Hematopoietic multipotent progenitor cell (in vitro differentiated cells): ENCODE measurements around the gene ZHX3. TPM values are rescaled to one million over a fixed set of nuclear protein-coding genes. Genes with fewer than 3 reads are reported as not detected.

Experiments
- DNase-seq, 3 donors: peaks; one replicate each; pipeline ENCODE4 v3.0.0-alpha.2; 2011 to 2015; ENCODE audit warnings: low read depth in 2 of 3, low spot score in 2 of 3
- total RNA-seq: library from RNA; depleted of rRNA; stranded (reverse); fragments of >200 nt; gene quantifications from one replicate; pipeline ENCODE4 v1.2.3, GENCODE V29; 2012

ZHX3 gene
- total RNA-seq, 1 donor: 4.0 TPM

DNA sequence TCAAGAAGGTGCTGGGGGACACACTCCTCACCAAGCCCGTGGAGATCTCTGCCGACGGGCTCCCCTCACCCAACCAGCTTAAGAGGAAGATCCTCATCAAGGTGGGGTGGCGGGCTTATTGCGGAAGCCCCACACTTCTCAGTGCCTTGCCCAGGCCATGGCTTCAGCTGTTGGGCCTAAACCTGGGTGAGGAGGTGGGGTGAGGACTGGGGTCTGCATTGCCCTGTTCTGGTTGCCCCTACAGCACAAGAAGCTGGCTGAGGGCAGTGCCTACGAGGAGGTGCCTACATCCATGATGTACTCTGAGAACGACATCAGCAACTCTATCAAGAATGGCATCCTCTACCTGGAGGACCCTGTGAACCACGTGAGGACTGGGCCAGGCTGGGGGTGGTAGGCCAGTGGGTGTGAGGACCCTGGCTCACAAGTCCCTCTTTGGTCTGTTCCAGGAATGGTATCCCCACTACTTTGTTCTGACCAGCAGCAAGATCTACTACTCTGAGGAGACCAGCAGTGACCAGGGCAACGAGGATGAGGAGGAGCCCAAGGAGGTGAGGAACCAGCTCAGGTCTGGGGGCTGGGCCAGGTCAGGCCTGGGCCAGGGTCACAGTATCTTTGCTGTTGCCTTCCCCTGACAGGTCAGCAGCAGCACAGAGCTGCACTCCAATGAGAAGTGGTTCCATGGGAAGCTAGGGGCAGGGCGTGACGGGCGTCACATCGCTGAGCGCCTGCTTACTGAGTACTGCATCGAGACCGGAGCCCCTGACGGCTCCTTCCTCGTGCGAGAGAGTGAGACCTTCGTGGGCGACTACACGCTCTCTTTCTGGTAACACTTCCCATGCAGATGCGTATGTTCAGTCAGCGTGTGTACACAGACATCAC is 152.3 kb downstream of the ZHX3 start:
- no peak for DNase-seq

DNA sequence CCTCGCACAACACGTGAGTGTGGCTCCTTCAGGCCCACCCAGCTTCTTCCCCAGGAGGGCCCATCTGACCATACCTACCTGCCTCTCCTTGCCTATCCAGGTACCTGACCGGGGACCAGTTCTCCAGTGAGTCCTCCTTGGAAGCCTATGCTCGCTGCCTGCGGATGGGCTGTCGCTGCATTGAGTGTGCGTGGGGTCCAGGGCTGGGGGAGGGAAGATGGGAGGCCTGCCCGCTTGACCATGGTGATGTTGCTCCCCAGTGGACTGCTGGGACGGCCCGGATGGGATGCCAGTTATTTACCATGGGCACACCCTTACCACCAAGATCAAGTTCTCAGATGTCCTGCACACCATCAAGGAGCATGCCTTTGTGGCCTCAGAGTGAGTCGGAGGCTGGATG is 153.7 kb downstream of the ZHX3 start:
- DNase-seq: no peak

DNA sequence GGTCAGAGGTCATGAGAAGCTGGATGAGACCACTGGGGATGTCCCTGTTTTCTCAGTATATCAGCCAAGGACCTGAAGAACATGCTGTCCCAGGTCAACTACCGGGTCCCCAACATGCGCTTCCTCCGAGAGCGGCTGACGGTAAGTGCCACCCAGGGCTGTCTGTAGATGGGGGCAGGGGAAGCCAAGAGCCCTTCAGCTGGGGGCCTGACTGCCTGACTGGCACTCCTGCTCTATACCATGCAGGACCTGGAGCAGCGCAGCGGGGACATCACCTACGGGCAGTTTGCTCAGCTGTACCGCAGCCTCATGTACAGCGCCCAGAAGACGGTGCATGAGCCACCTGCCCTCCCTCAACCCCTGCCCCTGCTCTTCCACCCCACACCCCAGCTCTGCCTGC is 155.1 kb downstream of the ZHX3 start:
- DNase-seq: no peak

DNA sequence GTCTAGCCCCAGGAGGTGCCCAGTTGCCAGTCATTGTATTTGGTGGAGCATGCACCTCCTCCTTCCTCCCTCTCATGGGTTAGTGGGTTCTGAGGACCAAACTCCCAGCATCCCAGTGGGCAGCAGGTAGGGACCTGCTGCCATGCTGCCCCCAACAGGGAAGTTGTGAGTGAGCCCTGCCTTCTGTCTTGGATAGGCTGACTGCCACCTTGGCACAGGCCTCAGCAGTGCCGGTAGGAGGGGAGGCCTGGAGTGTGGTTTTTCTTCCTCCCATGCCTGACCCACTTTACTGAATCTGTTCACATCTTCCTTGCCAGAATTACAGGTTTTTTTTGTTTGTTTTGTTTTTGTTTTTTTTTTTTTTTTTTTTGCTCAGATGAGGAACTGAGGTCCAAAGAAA is 155.6 kb downstream of the ZHX3 start:
- DNase-seq: no peak

DNA sequence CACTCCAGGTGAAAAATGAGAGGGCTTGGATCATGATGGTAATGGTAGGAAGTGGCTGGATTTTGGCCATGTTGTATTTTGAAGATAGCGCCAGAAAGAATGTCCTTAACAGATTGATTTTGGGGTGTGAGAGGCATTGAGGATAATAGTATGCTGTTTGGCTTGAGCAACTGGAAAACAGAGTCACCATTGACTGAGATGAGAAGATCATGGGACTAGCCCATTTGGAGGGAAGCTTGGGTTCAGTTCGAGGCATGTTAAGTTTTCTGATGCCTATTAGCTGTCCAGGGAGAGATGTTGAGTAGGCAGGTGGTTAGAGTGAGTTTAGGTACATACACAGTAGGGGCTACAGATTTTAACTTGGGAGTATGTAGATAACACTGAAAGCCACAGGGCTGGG is 156.8 kb downstream of the ZHX3 start:
- no peak for DNase-seq

DNA sequence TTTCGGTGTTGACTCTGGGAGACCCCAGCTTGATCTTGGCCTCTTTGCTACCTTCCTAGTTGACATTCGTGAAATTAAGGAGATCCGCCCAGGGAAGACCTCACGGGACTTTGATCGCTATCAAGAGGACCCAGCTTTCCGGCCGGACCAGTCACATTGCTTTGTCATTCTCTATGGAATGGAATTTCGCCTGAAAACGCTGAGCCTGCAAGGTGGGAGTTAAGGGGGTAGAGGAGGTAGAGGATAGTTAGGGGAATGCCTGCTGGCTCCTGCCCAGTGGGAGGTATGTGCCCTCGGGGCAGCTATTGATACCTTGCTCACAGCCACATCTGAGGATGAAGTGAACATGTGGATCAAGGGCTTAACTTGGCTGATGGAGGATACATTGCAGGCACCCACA is 158.0 kb downstream of the ZHX3 start:
- no peak for DNase-seq

DNA sequence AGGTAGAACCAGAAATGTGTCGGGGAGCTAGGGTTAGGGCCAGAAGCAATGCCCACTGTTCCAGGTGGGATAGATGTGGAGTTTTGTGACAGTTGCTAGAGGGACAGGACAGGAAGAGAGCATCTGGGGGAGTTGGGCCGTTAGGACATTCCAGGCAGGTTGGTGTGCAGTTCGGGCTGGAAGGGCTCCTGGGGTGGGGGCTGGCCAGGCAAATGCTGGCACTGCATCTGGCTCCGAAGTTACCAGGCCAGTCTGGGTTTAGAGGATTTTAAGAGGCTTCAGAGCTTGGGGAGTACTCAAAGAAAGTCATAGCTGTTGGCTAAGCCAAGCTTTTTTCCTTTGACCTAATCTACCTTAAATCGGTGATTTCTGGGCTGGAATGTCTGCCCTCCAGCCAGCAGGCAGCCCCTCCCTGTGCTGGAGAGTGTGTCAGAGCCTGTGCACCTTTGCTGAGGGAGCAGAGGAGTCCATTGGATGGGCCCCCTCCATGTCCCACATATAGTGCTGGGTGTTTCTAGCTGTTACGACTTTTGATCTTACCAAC is 159.4 kb downstream of the ZHX3 start:
- no peak for DNase-seq

DNA sequence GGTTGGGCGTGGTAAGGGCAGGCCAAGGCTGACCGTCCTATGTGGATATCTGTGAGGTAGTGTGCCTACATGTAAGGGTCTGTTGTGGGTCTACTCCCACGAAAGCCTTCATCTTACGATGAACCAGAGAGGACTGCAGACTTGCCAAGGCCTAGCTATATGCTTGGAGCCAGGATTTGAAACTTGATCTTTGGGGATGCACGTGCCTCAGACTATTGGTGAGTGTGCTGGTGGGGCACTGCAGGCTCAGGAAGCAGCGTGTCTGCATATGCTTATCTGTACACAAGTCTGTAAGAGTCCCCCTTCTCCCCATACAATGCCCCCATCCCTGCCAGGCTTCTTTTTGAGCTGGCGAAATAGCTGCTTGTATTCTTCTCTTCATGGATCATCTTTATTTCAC is 162.3 kb downstream of the ZHX3 start:
- no peak for DNase-seq

DNA sequence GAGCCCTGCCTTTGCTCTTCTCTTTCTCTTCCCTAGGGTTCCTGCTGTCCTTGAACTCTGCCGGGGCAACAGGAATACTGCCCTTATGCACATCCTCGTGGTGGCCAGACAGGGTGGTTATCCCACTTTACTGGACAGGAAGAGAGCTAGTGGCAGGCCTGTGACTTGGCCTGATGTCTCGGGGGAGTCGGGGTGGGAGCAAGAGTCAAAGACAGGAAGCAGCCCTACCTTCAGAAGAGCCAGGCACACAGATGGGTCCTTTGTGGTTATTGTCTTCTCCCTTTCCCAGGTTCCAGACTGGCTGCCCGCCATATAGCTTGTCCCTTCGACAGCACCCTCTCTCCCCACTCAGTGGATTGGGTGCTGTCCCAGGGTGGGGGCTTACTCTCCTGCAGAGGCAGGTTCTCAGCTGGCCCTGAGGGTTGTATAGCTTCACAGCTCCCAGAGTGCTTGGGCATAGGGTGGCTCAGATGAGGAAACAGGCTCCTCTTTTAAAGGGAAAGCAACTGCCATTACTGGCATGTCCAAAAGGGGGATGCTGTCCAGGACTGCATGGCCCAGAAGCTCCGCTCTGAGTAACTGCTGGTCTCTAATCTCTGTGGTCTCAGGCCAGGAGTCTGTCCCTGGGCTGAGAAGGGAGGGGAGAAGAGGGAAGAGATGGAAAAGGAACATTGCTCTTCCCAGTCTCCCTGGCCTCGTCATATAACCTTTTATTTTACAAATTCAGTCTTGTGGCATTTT is 162.9 kb downstream of the ZHX3 start:
- no peak for DNase-seq

DNA sequence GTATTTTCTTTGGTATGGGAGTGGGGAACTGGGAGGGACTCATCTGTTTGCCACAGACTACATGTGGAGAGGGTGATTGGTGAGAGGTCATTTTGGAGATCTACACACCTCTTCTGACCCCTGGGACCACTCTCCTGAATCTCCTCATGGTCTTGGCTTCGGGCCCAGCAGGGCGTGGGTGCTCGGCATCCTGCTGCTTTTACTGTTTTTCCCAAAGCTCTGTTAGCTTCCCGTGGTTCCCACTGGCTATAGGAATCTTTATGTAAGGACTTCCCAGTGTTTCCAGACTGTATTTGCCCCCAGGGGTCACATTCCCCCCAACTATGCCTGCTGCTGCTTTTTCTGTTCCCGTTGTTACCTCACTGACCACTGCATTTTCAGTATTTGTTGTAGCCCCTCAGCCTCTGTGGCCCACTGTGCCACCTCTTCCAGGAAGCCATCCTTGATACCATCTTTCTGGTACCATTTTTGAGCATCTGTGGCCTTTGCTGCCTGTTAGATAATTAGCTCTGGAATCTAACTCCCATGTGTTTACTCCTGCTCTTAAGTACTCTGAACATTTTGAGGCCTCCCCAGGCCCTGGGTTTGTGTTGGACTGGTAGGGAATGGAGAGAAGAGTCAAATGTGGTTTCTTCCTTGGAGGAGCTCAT is 165.3 kb downstream of the ZHX3 start:
- no peak for DNase-seq

DNA sequence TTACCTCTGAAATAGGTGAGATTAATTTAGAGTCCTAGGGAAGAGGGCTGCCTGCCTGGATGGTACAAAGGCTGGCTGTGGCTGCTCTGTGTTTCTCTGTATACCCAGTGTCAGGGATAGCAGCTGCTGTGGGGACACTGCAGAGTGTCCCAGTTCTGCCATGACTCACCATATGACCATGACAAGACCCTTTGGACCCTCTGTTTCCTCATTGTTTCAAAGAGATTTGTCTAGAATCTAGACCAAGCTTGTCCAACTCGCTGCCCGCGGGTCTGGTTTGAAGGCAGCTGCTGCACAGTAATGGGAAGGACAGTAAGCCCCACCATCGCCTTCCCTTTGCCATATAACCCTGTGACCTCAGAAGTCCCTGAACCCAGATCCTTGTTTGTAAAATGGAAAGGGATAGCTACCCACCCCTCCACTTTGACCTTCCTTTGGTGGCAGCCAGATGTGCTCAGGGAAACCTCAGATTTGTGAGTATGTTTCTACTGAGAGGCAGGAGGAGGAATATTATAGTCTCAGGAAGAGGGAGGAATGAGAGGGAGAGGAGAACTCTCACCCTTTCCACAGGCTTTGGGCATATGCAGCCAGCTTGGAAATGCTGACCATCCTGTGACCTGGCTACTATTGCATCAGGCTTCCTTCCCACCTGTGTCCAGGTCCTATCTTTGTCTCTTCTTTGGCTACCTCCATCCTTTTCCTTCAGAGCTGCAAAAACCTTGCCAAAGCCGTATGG is 166.2 kb downstream of the ZHX3 start:
- DNase-seq: peak in 2 of 3 donors; percentile 26 to 49

DNA sequence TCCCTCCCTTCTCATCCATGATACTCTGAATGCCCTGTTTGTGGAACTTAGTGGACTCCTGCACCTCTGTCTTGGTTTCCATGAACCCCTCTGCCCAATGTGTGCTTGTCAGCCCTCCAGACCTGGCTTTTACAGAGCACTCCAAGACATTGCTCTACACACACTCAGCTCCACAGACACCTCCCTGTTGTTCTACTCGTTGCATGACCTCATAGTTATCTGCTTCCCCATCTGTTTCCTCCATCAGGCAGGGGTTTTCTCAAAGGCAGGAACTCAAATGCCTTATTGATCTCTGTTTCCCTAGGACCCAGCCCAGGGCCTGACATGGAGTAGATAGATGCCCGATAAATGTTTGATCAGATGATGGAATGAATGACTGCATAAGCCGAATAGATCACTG is 166.9 kb downstream of the ZHX3 start:
- peak in 2 of 3 donors; percentile 86 to 92 for DNase-seq

DNA sequence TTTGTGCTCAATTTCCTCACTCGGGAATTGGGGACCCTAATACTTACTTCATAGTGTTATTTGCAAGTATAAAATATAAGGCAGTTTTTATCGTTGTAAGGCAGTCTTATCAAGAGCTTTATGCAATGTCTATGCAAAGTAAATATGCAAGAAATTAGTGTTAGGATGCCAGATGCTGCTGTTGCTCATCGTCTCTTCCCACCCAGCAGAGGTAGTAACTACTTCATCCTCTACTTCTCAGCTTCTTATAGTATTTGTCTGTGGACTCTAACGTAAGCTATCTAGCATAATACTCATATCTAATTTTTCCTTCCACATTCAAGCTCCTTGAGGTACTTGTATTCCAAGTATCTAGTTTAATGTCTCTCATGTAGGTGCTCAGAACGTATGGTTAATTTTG is 168.6 kb downstream of the ZHX3 start:
- no peak for DNase-seq

DNA sequence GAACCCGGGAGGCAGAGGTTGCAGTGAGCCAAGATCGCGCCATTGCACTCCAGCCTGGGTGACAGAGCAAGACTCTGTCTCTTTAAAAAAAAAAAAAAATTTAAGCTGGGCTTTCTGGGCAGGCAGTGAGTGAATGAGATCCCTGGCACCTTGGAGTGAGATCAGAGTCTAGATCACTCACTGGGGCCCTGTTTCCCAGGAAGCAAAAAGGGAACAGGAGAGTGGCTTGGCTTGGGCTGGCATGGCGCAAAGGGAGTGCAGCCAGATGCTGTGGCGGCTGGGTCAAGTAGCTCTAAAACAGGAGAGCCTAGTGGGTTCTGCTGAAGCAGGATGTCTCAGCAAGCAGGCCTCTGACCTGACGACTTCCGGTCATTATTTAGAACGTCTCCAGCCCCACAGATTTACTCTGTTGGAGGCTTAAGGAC is 169.8 kb downstream of the ZHX3 start:
- no peak for DNase-seq

DNA sequence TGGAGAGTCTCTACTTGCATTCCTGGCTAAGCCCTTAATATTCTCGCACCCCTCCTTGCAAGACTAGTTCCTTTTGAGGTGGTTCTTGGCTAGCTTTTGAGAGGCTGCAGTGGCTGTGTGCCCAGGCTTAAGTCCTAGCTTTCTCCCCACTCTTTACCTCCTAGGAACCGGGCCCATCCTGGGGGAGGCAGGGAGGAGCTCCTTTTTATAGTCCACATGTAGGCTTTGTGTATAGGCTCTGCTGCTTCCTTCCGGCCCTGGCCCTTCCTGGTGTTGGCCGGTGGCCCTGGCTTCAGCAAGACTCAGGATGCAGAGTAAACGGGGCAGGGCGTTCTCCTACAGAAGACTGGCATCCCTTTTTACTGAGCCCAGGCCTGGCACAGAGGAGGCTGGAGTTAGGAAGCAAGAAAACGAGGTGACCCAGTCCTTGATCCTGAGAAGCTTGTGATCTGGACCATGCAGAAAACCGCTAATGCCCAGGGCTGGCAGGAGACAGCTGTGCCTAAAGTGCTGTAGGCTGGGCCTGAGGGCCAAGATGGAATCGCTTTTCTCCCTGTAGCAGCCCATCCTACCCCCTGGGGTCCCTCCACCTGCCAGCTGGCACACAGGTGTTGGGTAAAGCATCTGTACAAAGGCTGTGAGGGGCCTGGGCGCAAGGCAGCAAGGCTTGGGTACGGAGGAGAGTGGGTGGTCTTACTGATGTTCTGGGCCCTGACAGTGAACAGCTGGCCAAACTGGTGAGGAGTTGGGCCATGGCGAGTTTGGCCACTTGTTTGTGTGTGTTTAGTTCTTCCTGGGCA is 171.5 kb downstream of the ZHX3 start:
- DNase-seq: no peak

DNA sequence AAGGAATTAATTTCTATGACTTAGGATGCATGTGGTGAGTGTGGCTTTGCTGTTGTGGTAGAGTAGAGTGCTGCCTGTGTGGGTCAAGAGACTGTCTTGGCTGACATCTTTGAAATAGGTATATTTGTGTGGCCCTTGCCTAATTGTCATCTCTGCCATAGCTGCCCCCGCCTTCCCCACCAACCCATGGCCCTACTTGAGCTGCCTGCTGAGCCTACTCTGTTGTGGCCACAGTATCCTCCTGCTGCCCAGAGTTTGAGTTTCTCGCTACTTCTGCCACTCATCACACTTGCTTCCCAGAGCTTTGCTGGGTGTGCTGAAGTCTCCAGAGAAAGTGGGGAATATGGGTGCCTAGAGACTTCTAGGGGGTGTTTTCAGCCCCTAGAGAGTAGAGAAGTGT is 172.2 kb downstream of the ZHX3 start:
- no peak for DNase-seq

DNA sequence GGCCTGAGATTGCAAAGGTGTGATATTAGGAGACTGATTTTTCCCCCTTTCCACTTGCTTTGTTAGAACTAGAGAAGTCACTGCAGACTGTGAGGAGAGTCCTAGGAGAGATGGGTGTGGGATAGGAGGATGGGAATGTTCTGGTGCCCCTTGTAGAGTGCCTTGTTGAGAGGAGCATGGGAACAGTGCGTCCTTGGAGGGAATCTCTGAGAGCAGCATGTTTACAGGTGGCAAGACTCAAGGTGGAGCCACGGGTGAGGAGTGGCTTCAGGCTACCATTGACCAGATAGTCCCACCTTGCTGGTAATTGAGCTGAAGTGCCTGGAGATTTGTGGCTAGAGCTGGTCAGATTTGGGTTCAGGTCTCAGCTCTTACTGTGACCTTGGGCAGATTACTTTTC is 174.2 kb downstream of the ZHX3 start:
- no peak for DNase-seq

DNA sequence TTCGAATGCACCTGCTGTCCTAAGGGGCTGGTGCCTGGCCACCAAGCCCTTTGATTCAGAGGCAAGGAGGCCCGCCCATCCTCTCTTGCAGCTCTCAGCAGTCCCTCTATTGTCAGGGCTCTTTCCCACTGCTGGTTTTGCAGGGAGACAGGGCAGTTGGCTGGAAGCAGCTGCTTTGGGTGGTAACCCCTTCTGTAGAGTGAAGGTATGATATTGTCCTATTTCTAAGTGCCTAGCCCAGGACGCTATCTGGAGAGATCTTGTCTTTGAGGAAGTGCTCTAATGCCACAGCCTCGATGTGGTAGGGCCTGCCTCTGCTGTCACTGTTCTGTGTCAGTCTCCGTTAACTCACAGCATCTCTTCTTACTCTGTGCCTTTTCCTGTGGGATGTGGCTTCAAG is 174.6 kb downstream of the ZHX3 start:
- DNase-seq: peak in 2 of 3 donors; percentile 46 to 72

DNA sequence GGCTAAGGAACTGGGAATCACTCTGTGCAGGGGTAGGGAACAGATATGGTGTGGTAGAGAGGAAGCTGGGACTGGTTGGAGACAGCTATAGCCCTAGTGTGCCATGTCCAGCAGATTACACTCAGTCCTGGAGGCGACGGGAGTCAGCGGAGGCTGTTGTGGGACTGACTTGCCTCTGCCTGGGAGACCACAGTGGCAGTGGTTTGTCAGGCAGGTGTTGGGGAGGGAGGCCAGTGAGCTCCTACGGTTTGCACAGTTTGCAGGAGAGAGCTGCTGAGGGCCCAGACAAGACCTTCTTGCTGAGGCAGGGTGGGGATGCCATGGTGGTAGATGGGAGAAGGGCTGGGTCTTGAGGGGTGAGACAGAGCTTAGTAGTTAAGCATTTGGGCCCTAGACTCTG is 175.3 kb downstream of the ZHX3 start:
- DNase-seq: no peak
